Activated CD4-positive, alpha-beta T cell treated with anti-CD3 and anti-CD28 coated beads, Interleukin-2, amount 50 U/mL, for 48 hours (primary cell): ENCODE measurements around the gene TBX10.
A peak's percentile ranks its signal among the peaks of the same experiment; 100 is the strongest.
"Not testable (repeated sequence)": the region's sequence is repeated elsewhere in the genome, so short reads cannot be mapped to it uniquely, and the experiment has no call there.

ENCODE experiments used
- DNase-seq, 2 experiments: peaks; one replicate each; pipeline ENCODE4 v3.0.0-alpha.2; 2020

The TBX10 gene

DNA sequence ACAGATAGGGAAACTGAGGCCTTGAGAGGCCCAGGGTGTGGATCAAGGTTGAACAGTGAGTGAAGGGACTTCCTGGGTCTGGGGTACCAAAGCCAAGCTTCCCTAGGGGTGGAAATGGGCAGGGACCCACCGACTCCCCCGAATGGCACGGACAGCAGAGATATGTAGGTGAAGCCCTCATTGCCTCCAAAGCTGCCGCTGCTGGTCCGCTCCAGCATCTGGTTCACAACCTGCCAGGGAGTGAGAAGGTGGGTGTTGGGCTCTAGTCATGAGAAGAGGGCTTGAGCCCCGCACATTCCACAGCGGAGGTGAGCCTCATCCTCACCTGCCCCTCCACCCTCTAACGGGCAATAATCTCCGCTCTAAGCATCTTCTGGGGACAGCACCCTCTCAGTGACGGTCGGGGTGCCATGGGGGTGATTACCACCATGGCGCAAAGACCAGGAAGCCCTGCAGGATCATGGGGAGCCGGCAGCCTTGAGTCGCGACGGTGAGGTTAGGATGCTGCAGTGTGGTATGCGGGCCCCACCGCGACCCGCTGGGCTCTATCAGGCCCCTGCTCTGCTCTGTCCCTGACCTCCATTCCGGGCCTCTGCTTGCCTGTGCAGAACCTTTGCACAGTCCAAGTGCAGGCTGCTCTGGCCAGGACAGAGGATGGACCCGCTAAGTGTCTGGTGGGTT is 24.1 kb upstream of the TBX10 start:
- DNase-seq = no peak

DNA sequence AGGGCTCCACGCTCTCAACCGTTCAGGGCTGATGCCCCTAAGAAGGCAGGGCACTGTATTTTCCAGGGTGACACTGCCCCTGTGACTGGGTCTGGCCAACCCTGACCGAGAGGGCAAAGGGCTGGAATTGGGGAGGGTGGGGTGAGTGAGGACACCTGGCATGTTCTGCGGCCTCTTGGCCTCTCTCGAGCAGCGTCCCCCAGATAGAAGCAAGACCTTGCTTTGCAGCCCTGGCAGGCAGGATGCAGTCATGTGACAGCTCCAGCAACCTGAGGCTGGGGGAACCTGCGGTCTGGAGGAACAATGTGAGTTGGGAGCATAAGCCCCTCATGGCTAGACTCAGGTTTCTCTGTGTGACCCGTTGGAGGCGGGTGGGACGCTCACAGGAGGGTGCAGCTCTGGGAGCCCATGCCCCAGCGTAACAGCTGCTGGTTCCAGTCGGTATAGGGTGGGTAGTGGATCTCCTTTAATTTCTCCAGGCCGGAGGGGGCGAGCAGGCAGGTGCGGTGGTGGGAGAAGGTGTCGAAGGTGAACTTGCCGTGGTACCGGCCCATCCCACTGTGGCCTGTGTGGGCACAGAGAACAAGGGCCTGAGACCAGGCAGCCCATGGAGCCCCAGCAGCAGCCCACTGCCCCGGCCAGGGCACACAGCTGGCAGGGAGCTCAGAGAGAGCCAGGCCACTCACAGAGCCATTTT is 23.4 kb upstream of the TBX10 start:
- no peak for DNase-seq

DNA sequence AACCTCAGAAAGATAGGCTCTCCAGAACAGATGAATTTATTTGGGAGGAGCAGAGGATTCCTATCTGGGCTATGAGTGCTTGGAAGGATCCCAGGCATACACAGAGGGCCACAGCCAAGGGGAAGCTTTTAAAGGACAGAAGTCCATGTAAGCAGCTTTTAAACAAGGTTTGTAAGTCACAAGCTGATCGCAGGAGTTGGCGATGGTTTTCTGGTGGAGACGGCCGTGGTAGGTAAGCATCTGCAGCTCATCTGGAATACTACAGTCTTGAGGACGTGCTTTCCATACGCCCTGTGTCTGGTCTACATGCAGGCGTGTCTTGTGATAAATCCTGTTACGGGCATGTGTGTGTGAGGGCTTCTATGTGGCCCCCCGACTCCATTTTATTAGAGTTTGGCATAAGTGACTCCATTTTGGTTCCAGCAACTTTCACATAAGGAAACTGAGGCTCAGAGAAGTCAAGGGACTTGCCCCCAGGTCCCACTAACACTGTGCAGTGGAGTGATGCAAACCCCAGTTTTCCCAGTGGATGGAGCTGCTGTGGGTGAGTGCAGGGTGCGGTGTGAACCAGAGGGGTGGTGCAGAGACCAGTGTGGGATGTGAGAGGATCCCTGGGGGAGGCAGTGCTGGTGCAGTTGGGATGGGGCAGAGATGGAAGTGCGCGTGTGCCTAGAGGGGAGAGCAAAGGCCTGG is 22.7 kb upstream of the TBX10 start:
- DNase-seq = no peak

DNA sequence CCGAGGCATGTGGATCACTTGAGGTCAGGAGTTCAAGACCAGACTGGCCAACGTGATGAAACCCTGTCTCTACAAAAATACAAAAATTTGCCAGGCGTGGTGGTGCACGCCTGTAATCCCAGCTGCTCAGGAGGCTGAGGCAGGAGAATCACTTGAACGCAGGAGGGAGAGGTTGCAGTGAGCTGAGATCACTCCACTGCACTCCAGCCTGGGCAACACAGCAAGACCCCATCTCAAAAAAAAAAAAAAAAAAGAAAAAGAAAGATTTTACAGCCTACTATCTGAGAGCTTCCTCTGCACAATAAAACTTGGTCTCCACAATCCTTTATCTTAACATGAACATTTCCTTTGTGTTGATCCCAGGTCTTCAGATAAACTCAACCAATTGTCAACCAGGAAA is 21.2 kb upstream of the TBX10 start:
- not testable (repeated sequence) for DNase-seq

DNA sequence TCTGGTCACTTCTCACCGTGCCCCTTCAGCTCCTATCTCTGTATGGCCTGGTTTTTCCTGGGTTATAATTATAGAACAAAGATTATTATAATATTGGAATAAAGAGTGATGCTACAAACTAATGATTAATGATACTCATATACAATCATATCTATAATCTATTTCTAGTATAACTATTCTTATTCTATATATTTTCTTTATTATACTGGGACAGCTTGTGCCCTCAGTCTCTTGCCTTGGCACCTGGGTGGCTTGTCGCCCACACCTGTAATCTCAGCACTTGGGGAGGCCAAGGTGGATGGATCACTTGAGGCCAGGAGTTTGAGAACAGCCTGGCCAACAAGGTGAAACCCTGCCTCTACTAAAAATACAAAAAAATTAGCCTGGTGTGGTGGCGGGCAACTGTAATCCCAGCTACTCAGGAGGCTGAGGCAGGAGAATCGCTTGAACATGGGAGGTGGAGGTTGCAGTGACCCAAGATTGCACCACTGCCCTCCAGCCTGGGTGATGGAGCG is 20.1 kb upstream of the TBX10 start:
- not testable (repeated sequence) for DNase-seq

DNA sequence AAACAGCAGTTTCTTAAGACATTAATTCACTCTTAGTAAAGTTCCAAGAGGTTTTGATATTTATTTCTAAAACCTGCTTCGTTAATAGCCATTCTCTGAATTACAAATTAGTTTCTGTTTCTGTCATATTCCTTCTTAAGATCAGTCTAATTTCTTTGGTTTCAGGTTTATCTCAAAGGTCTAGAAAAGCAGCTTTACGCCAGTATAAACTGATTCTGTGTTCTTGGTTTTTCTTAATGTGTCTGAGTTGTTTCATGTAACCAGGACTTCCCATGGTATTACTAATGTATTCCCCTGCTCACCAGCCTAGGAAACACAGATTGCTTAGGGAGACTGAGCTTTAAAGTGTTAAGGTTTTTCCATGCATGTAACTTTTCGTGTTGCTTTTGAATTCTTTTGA is 17.7 kb upstream of the TBX10 start:
- no peak for DNase-seq

DNA sequence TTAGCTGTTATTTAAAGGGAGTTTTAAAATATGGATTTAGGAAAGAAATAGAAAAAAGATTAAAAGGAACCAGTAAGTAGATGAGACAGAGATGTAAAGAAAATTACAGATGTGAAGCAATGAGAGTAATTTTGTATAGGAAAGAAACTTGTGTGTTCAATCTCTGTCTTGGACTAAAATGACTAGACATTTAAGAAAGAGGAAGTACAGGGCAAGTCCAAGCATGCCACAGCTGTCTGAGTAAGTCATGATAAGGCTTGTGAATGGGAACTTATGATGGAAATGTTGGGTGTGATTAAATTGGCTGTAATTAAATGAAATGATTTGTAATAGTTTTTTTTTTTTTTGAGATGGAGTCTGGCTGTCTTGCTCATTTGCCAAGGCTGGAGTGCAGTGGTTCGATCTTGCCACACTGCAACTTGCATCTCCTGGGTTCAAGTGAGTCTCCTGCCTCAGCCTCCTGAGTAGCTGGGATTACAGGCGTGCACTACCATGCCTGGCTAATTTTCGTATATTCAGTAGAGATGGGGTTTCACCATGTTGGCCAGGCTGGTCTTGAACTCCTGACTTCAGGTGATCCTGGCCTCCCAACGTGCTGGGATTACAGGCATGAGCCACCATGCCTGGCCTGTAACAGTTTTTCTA is 16.8 kb upstream of the TBX10 start:
- no peak for DNase-seq

DNA sequence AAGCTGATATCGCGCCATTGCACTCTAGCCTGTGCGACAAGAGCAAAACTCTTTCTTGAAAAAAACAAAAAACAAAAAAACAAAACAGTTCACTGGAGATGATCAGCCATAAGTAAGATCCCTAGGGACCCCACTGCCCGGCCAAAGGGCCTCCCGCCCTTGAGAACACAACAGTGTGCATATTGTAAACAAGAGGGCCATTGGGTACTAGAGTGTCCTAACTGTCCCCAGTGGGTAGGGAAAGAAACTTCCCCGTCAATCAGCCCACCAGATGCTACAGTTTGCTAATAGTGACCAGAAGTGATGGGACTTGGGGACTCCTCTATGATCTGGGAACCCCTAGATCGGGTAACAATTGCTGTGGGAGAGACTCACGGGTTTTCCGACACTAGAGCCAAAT is 14.7 kb upstream of the TBX10 start:
- DNase-seq = no peak

DNA sequence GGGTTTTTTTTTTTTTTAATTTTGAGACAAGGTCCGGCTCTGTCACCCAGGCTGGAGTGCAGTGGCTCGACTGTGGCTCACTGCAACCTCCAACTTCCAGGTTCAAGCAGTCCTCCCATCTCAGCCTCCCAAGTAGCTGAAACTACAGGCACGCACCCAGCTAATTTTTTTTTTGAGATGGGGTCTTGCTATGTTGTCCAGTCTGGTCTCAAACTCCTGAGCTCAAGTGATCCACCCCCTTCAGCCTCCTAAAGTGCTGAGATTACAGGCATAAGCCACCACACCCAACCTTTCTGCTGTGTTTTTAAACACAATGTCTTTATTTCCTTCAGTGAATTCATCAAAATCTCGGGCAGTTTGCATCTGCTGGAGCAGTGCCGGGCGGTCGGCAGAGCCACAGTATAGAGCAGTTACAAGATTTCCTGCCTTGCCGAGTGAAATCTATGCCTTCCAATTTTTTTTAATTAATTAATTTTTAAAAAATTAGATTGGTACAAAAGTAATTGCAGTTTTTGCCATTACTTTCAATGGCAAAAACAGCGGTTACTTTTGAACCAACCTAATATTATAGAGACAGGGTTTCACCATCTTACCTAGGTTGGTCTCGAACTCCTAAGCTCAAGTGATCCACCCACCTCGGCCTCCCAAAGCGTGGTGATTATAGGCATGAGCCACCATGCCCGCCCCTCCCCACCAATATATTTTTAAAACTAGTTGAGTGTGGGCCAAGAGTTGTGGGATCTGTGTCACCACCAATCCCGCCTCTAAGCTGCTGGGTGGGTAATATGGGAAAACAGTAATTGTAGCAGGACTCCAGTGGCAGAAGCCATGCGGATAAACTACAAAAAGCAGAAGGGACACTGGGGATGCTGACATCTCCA is 13.6 kb upstream of the TBX10 start:
- no peak for DNase-seq

DNA sequence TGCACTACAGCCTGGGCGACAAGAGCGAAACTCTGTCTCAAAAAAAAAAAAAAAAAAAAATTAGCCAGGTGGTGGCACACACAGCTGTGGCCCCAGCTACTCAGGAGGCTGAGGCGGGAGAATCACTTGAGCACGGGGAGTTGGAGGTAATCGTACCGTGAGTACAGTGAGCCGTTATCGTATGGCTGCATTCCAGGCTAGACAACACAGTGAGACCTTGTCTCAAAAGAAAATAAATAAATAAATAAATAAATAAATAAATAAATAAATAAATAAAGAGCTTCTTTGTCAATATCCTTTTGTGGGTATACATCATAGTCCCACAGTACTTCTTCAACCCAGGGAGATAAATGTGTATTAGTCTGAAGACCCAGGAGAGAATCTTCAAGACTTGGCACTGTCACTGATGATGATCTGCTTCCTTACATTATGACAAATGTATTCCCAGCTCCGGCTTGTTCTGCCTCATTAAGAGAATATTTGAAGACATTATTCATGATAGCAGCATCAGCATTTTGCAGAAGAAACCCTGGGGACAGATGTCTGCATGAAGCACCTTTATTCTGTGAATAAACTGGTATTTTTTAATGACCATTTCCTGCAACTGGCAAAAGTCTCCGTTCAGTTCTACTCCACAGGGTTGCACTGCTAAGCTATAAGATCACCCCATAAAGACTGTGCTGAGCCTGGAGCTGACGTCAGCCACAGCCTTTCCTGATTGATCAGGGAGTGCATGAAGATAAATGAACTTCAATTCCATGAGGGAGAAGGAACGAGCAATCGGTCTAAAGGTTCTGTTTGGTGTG is 12.6 kb upstream of the TBX10 start:
- DNase-seq = no peak

DNA sequence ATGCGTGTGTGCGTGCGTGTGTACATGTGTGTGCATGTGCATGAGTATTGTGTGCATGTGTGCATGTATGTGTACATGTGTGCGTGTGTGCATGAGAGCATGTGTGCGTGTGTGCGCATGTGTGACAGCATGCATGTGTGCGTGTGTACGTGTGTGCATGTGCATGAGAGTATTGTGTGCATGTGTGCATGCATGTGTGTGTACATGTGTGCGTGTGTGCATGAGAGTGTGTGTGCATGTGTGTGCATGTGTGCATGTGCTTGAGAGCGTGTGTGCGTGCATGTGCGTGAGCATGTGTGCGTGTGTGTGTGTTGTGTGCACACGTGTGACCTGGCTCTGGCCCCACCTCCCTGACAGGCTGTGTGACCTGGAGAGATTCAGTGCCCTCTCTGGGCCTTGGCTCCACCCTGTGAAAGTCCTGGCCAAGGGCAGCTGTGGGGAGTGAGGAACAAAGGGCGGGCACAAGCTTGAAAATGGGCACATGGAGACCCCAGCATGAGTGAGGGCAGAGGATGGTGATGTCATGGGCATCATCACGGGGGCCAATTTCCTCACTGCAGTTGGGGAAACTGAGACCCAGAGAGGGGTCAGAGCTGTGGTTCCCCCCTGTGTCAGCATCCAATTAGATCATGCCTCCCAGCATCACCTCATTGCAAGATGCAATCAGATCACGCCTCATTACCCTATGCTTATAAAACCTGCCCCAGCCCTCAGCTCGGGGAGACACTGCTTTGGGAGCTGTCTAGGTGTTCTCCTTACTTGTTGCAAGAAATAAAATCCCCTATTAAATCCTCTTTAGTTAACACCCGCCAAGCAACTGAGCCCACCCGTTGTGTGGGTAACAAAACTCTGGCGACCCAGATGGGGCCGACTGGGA is 10.3 kb upstream of the TBX10 start:
- DNase-seq = no peak

DNA sequence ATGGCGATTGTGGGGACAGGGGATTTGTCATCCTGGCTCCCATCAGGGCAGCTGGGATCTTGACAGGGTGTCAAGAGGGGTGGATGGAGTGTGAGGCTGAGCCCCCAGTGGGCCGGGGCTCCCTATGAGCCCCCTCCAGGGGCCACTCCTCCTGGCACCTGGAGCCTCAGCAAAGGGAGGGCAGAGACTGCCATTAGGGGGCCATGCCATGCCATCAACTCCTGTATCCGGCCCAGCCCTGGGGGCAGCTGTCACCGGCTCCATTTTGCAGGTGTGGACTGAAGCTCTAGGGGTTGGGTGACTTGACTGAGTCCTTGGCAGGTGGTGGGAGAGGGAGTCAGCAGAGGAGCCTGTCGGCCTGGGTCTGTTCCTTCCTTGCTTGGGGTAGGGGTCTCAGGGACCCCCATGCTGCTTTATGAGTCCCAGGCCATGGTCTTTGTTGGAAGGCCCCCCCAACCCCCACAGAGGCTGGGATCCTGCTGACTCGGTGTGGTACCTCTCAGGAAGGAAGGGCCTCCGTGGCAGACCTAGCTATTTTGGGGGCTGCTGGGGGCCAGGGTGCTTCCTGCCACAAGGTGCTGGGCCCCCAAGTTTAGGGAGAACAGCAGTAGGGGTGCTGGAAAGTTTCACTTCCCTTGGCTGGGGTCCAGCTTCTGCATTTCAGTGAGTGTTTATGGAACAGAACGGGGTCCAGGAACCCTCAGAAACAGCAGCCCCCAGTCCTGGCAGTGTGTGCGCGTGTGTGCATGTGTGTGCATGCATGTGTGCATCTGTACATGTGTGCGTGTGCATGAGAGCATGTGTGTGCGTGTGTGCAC is 9.4 kb upstream of the TBX10 start:
- DNase-seq = no peak

DNA sequence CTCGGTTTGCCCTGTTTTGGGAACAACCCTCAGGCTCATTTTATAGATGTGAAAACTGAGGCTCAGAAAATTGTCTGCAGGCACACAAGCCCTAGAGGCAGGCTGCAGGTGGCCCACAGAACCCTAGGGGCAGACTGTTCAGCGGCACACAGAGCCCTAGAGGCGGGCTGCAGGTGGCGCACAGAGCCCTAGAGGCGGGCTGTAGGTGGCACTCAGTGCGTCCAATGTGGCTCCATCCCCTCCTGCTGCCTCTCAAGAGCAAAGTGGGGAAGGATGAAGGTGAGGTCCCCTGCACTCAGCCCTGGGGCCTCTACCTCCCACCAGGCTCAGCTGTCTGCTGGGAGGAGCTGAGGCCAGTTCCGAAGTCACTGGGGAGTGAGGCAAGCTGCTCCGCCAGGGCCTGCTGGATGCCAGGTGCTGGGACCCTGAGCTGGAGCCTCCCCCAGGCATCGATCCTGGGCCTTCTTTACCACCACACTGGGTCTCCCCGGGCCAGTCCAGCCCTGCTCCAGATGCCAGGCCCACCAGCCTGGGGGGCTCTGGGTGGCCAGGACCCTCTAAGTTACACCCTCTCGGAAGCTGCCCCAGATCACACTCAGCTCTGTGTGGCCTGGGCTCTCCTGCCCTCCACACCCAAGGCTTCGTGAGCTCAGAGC is 8.7 kb upstream of the TBX10 start:
- peak; percentile 48 to 59 for DNase-seq

DNA sequence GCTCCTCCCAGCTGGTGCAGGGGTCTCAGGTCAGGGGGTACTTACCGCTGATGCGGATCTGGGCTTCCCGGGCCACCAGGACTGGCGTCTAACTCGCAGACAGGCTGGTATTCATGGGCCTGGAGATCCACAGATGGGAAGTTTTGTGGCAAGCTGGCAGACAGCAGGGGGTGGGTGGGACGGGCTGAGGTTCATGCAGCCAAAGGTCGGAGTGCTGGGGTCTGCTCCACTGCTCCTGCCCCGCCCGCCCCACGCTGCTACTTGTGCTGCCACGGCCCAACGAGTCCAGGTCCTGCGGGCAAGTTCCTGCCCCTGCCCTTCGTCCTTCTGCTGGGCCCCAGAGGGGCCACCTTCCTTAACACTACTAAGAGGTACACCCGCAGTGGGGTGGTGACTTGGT is 7.9 kb upstream of the TBX10 start:
- no peak for DNase-seq

DNA sequence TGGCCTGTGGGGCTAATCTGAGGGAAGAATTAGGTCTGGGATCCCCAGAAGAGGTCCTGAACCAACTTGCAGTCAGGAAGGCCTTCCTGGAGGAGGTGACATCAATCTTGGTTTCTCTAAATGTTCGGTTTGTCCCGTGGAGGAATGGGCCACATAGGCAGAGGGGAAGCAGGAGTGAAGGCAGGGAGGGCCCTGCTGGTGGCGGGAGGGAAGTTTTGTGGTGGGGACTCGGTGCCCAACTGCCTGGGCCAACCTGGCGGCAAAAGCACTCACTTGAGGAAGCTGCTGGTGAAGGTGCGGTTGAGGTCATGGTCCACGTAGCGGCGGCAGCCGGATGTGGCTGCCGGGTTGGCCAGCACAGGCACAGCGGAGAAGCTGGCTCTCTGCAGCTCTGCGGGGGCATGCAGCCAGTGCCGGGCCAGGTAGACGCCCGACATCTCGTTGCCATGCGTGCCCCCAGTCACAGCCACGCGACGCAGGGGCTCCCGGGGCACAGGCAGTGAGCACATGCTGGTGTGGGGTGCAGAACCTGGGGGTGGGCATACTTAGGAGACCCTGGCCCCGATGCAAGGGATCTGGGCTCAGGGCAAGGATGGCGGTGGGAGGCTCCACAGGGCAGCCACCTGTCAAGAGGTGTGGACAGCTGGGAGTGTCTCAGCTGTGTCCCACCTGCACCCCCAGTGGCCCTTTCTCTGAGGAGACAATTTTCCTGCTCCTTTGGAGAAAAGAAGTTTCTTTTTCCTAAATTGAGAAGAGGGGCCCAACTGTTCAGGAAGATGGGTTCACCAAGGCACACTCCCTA is 7.2 kb upstream of the TBX10 start:
- DNase-seq = peak; percentile 43 to 51

DNA sequence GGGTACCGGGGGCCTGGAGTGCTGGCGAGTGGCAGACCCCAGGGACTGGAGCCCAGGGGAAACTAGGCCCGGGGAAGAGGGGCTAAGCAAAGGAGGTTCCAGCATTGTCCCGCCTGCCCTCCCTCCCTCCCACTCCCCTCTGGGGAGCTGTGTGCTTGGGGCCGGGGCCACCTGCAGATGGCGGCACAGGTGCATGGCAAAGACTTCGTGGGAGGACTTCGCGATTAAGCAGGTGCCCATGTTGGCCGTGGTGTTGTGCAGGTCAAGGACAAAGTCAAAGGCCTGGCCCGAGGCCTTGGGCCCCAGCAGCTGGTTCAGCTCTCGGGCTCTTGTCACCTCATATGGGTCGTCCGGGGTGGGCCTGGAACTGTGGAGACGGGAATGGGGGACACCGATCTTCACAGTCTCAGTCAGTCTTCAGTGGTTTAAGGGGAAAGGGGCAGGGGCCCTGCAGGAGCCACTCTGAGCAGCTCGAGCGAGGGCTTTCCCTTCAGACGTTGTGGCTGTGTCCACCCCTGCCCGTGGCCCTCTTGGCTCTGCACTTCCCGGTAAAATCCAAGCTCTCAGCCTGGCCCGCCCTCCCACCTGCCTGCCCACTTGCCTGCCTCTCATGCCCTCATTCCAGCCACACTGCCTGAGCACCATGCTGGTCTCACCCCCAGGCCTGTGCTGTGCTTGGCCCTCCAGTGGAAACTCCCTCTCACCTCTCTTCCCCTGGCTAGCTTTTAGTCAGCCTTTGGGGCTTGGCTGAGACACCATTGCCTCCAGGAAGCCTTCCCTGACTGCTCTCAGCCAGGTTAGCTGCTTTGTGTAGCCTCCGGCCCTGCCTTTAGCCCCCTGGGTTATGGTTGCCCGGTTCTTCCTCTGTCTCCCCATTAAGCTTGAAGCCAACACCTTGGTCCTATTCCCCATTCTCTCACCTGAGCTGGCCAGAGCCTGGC is 6.2 kb upstream of the TBX10 start:
- DNase-seq = no peak
